ENCODE data around the gene MEIS1. TPM values are rescaled to one million over a fixed set of nuclear protein-coding genes. Genes with fewer than 3 reads are reported as not detected.

MEIS1 gene
- total and polyA plus RNA-seq, 11 donors, result 12.9 to 55.7 (median 41.8) TPM

- no peak for ATAC-seq
- TF ChIP-seq, protein P1, sequence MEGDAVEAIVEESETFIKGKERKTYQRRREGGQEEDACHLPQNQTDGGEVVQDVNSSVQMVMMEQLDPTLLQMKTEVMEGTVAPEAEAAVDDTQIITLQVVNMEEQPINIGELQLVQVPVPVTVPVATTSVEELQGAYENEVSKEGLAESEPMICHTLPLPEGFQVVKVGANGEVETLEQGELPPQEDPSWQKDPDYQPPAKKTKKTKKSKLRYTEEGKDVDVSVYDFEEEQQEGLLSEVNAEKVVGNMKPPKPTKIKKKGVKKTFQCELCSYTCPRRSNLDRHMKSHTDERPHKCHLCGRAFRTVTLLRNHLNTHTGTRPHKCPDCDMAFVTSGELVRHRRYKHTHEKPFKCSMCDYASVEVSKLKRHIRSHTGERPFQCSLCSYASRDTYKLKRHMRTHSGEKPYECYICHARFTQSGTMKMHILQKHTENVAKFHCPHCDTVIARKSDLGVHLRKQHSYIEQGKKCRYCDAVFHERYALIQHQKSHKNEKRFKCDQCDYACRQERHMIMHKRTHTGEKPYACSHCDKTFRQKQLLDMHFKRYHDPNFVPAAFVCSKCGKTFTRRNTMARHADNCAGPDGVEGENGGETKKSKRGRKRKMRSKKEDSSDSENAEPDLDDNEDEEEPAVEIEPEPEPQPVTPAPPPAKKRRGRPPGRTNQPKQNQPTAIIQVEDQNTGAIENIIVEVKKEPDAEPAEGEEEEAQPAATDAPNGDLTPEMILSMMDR (IDR thresholded peaks at IDR 0.05), result no peak
- no peak for TF ChIP-seq POLR2A (IDR thresholded peaks at IDR 0.05)
Observed at GRCh38 chr2:66438891-66439811, 4.2 kb downstream of the MEIS1 start.

DNA sequence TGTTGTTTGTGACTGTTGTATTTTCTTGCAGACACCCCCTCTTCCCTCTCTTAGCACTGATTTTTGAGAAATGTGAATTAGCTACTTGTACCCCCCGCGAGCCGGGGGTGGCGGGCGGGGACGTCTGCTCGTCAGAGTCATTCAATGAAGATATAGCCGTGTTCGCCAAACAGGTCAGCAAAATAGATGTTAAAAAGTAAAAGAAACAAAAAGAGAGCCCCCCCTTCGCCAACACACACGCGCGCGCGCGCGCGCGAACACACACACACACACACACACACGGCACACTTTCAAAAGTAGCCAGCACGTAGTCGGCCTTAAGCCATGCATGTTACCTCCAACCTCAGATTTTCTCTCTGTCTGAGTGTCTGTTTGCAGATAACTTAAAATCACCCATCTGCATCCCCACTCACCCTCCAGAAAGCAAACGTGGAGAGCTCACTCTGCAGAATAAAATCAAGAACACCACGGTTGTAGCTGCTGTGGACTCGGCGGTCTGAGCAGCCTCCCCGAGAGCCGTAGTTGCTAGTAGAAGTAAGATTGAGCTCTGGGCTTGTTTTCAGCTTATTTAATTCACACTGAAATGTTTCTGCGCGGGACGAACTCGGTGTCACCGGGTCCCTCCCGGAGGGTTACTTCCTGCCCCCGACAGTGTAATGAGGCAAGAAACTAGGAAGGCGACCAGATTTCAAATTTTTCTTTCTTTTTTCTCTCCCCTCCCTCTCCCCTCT lies 5.1 kb downstream of the MEIS1 start:
- Histone ChIP-seq H3K4me1 (peaks cover 0 to 34% (median 8%) of the 10 kb centered on the region in 12 donors), H3K27me3 (peaks cover 0 to 65% (median 0%) of the 10 kb centered on the region in 9 donors), H3K4me3 (peak overlapping the region; percentile 53 to 91 (median 74)), H3K27ac (peak overlapping the region; percentile 78 to 96 (median 92)), H3K36me3 (peaks cover 0 to 21% (median 6%) of the 10 kb centered on the region in 9 donors), H3K9me3 (no peaks in the 10 kb centered on the region)
- TF ChIP-seq, protein P1 (IDR thresholded peaks at IDR 0.05), result no peak
- TF ChIP-seq POLR2A (IDR thresholded peaks at IDR 0.05), result no peak
- intact Hi-C loops (cut with DNase I), result loop anchor here in 8 of 10 donors (5.0 to 10.0 kb wide), 10 partner anchors 42 to 1405 kb away; no protein-coding TSS in a partner anchor
- 2 to 7% (median 3%) methylated on average over 36 of the region's 36 CpGs for WGBS, 4 donors
- DNase-seq (peak; percentile 25 to 56 (median 33)), ATAC-seq (peak in 2 of 4 donors; percentile 2 to 4)

More at GRCh38 chr2:66438891-66439811, 4.2 kb downstream of the MEIS1 start:
- no peaks in the 10 kb centered on the region for H3K9me3 ChIP-seq
- intact Hi-C loops (cut with DNase I), result loop anchor here in 8 of 10 donors (5.0 to 10.0 kb wide), 10 partner anchors 43 to 1406 kb away; no protein-coding TSS in a partner anchor
- peaks cover 0 to 59% (median 0%) of the 10 kb centered on the region in 9 donors for H3K27me3 ChIP-seq
- peaks cover 0 to 19% (median 4%) of the 10 kb centered on the region in 9 donors for H3K36me3 ChIP-seq
- WGBS, 4 donors, result 4 to 12% (median 8%) methylated on average over 29 to 37 of the region's 37 CpGs
- peaks cover 0 to 29% (median 8%) of the 10 kb centered on the region in 12 donors for H3K4me1 ChIP-seq
- peak; percentile 37 to 70 (median 49) for DNase-seq
- peak overlapping the region; percentile 53 to 91 (median 74) for H3K4me3 ChIP-seq
- H3K27ac ChIP-seq, result peak overlapping the region; percentile 78 to 96 (median 92)

- peaks cover 0 to 74% (median 0%) of the 10 kb centered on the region in 9 donors for H3K27me3 ChIP-seq
- WGBS, 4 donors, result 1 to 11% (median 2%) methylated on average over 20 of the region's 20 CpGs
- H3K36me3 ChIP-seq, result peaks cover 0 to 21% (median 7%) of the 10 kb centered on the region in 9 donors
- H3K4me3 ChIP-seq, result peak overlapping the region; percentile 53 to 91 (median 74)
- H3K27ac ChIP-seq, result peak overlapping the region; percentile 28 to 96 (median 92)
- no peaks in the 10 kb centered on the region for H3K9me3 ChIP-seq
- DNase-seq (peak in 3 of 5 donors; percentile 27 to 49 (median 37)), ATAC-seq (no peak)
- intact Hi-C loops (cut with DNase I), result loop anchor here in 3 of 10 donors (5.0 kb wide), 1 partner anchor 56 kb away; no protein-coding TSS in a partner anchor
- TF ChIP-seq POLR2A (IDR thresholded peaks at IDR 0.05), result no peak
- TF ChIP-seq, protein P1 (IDR thresholded peaks at IDR 0.05), result no peak
- H3K4me1 ChIP-seq, result peaks cover 0 to 41% (median 8%) of the 10 kb centered on the region in 12 donors
Observed at GRCh38 chr2:66440708-66441497, 6.0 kb downstream of the MEIS1 start.
